HepG2 (cell line): ENCODE data around the gene ZNF782. TPM values are rescaled to one million over a fixed set of nuclear protein-coding genes. Genes with fewer than 3 reads are reported as not detected.

ENCODE experiments used
- AHDC1 ChIP-seq: sonication (generic); formaldehyde crosslinking; IDR thresholded peaks from 2 replicates; pipeline ENCODE4 v1.5.1; 2020; ENCODE audit warnings: mild to moderate bottlenecking, missing genetic modification reagents, borderline replicate concordance
- DDIT3 ChIP-seq: sonication (generic); formaldehyde crosslinking; IDR thresholded peaks from 2 replicates; pipeline ENCODE4 v1.4.0; 2020; ENCODE audit warnings: mild to moderate bottlenecking, missing genetic modification reagents
- FUBP1 ChIP-seq: sonication (generic); formaldehyde crosslinking; IDR thresholded peaks from 2 replicates; pipeline ENCODE4 v1.5.1; 2020; ENCODE audit warnings: missing genetic modification reagents, mild to moderate bottlenecking, borderline replicate concordance
- IKZF5 ChIP-seq: IDR thresholded peaks from 2 replicates; pipeline ENCODE4 v1.6.1; 2018; ENCODE audit warnings: missing genetic modification reagents, mild to moderate bottlenecking, missing compliant biosample characterization
- MEF2D ChIP-seq: sonication (generic); formaldehyde crosslinking; IDR thresholded peaks from 2 replicates; pipeline ENCODE4 v1.5.1; 2020; ENCODE audit warnings: mild to moderate bottlenecking, missing genetic modification reagents
- NFIC ChIP-seq: IDR thresholded peaks from 2 replicates; pipeline ENCODE4 v1.6.1; 2012; ENCODE audit warnings: mild to moderate bottlenecking, low read length, inconsistent platforms
- TSC22D2 ChIP-seq: sonication (generic); formaldehyde crosslinking; IDR thresholded peaks from 2 replicates; pipeline ENCODE4 v1.5.1; 2020; ENCODE audit warnings: missing genetic modification reagents, mild to moderate bottlenecking, borderline replicate concordance
- ZBTB3 ChIP-seq: sonication (generic); formaldehyde crosslinking; IDR thresholded peaks from 2 replicates; pipeline ENCODE4 v1.4.0; 2020; ENCODE audit warnings: low read depth, mild to moderate bottlenecking, moderate library complexity, missing genetic modification reagents, borderline replicate concordance
- ZBTB49 ChIP-seq: sonication (generic); formaldehyde crosslinking; IDR thresholded peaks from 2 replicates; pipeline ENCODE4 v1.4.0; 2020; ENCODE audit warnings: missing genetic modification reagents, borderline replicate concordance
- ZNF24 ChIP-seq: fragments of 450-650 bp; IDR thresholded peaks from 2 replicates; pipeline ENCODE4 v1.6.1; 2017; ENCODE audit warnings: antibody characterized with exemption, mild to moderate bottlenecking
- ZNF326 ChIP-seq: sonication (generic); formaldehyde crosslinking; IDR thresholded peaks from 2 replicates; pipeline ENCODE4 v1.4.0; 2020; ENCODE audit warnings: missing genetic modification reagents, borderline replicate concordance
- ZNF367 ChIP-seq: sonication (generic); formaldehyde crosslinking; IDR thresholded peaks from 2 replicates; pipeline ENCODE4 v1.4.0; 2020; ENCODE audit warnings: missing genetic modification reagents, borderline replicate concordance
- ZNF383 ChIP-seq: sonication (generic); formaldehyde crosslinking; IDR thresholded peaks from 2 replicates; pipeline ENCODE4 v1.4.0; 2020; ENCODE audit warnings: missing genetic modification reagents, mild to moderate bottlenecking, borderline replicate concordance
- ZNF484 ChIP-seq: sonication (generic); formaldehyde crosslinking; IDR thresholded peaks from 2 replicates; pipeline ENCODE4 v1.5.1; 2020; ENCODE audit warnings: mild to moderate bottlenecking, low read depth, missing genetic modification reagents, borderline replicate concordance
- polyA plus RNA-seq, 8 experiments: library from polyadenylated mRNA; depleted of rRNA in 3 of 8; stranded (reverse) in 7 of 8; unstranded in 1 of 8; fragments of >200 nt; fragmentation: Illumina TruSeq in 4 of 8; extraction: Trizol in 4 of 8; gene quantifications; 2 replicates each; pipeline versions ENCODE4 v1.2.1 to v1.2.3, GENCODE V29; 2011 to 2016; ENCODE audit warnings: low read depth in 4 of 8, missing spikeins in 1 of 8, mixed read lengths in 1 of 8; ENCODE audit not compliant: insufficient read depth in 1 of 8
- total RNA-seq, 5 experiments: library from RNA; depleted of rRNA; stranded (reverse); fragments of >200 nt; fragmentation: Illumina TruSeq; extraction: Trizol; gene quantifications; 2 replicates each; pipeline ENCODE4 v1.2.3, GENCODE V29; 2016; ENCODE audit warnings: low read depth in 1 of 5
- TF ChIP-seq, protein P1 (sequence below): sonication (generic); formaldehyde crosslinking; IDR thresholded peaks from 2 replicates; pipeline ENCODE4 v1.5.0; 2020; ENCODE audit warnings: missing genetic modification reagents, mild to moderate bottlenecking, borderline replicate concordance

ZNF782 gene
- total and polyA plus RNA-seq, 2 of the 13 experiments (the other 11 are each of a cell fraction or from before 2014, with no cell fraction given), result 1.4 to 4.9 TPM

GRCh38 chr9:96875461-96876142, 21.3 kb upstream of the ZNF782 start (continued):
- peak; percentile 65; the same call in 1 of the 2 replicates for TF ChIP-seq MEF2D
- TF ChIP-seq DDIT3 (CRISPR knock-in tag), result no peak
- no peak for TF ChIP-seq ZNF484 (CRISPR knock-in tag)
- TF ChIP-seq IKZF5, result peak; percentile 72
- no peak for TF ChIP-seq ZNF326 (CRISPR knock-in tag)
- TF ChIP-seq ZBTB3, result no peak
- TF ChIP-seq ZNF383 (CRISPR knock-in tag), result no peak
- TF ChIP-seq, protein P1, sequence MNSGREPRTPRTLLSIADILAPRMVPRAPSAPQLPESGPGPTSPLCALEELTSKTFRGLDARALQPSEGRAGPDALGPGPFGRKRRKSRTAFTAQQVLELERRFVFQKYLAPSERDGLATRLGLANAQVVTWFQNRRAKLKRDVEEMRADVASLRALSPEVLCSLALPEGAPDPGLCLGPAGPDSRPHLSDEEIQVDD, result no peak
- TF ChIP-seq FUBP1 (CRISPR knock-in tag), result no peak
- TF ChIP-seq ZNF24, result no peak
- TF ChIP-seq ZNF367 (CRISPR knock-in tag), result no peak
- TF ChIP-seq NFIC, result no peak
- no peak for TF ChIP-seq AHDC1 (CRISPR knock-in tag)
- TF ChIP-seq TSC22D2 (CRISPR knock-in tag), result 0 out of 2 replicates have a peak, but pooled peaks have one; percentile 24
- no peak for TF ChIP-seq ZBTB49 (CRISPR knock-in tag)
